Raji (cell line): ENCODE data around the gene SYT5.

Experiments
- POLR2A ChIP-seq: IDR thresholded peaks from 2 replicates; pipeline ENCODE4 v1.6.1; 2011; ENCODE audit warnings: low read depth, low read length, control low read depth; ENCODE audit not compliant: insufficient read depth

Gene SYT5

DNA sequence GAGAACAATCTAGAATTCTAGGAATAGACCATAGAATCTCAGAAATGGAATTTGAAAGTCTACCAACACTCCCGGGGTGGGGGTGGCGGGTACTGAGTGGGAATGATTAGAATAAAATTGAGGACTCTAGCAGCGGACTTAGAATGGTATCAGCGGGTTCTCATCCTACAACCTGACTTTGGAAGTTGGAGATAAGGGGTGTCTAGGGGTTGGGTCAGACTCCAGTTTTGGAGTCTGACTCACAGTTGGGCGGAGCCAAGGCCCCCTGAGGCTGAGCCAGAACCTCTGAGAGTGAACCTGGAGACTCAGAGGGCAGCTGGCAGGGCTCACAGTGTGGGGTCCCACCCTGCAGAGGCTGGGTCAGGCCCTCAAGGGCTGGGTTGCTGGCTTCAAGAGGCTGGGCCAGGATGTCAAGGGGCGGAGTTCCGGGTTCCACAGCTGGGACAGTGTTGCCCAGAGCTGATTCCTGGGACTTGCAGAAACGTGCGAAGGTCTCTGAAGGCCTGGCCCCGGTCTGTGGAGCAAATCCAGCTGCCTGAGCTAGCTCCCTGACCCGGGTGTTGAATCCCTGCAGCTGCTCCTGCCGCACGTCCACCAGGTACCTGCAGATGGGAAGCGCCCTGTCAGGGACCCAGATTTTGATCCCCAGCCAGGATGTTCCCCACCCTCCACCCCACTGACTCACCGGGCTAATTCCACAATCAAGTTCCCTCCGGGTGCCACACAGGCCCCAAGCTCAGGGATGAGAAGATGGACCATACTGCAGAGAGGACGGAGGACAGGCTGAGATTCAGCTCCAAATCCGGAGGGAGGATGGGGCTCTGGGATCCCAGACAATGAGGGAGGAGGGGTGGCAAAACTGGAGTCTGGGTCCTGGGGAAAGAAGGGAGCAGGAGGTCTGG, 21.0 kb downstream of the SYT5 start:
- no peak for TF ChIP-seq POLR2A

DNA sequence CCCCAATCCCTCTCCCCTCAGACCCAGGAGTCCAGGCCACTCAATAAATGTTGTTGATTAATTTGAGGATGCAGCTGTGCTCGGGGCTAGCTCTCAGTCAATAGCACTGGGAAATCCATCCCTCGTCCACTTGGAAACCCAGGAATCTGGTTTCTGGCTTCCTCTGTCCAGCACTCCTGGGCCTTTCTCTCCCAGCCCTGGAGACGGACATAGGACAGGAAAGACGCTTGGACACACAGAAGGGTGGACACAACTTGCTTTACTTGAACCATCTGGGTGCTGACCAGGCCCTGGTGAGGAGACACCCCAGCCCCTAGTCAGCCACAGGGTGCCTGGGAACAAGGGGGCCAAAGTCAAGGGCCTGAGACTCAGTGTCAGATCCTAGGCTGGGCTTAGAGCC, 21.7 kb downstream of the SYT5 start:
- no peak for TF ChIP-seq POLR2A

DNA sequence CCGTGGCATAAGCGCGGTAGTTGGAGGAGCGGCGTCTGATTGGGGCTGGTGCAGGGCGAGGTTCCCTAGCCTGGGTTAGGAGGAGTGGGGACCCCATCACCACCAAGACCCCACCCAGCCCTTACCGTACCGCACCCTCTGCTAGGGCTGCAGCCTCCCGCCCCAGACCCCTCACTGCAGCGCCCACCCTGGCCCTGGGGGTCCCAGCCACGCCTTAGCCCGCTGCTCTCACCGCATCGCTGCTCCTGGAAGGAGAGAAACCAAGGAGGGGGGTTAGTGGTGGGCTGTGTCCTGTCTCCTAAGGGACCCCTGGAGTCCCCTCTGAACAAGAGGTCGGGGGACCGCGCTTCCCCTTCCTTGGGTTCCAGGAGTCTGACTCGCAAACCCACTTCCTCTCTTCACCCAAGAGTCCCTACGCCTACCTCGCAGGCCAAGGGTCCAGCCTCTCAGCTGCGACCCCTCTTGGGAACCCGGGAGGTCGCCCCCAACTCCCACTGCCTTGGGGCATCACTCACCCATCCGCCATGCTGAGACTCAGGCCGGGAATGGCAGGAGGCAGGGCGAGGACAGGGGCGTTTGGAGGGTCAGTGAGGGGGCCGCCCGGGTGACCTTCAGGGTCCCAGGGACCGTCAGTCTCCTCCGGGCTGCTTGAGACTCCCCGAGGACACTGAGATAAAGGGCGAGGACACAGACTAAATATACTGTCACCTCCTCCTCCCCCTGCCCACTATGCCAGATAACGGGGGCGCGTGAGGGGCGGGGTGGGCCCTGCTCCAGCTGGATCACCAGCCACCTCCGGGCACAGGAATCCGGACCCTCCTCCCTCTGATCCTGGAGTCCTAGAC, 22.8 kb downstream of the SYT5 start, which contains the start of gene TNNI3:
TSS of gene TNNI3 (minus strand) at position 669 of the 845 bp plus-strand sequence. CDS start at position 526, 143 bp downstream.
- no peak for TF ChIP-seq POLR2A

DNA sequence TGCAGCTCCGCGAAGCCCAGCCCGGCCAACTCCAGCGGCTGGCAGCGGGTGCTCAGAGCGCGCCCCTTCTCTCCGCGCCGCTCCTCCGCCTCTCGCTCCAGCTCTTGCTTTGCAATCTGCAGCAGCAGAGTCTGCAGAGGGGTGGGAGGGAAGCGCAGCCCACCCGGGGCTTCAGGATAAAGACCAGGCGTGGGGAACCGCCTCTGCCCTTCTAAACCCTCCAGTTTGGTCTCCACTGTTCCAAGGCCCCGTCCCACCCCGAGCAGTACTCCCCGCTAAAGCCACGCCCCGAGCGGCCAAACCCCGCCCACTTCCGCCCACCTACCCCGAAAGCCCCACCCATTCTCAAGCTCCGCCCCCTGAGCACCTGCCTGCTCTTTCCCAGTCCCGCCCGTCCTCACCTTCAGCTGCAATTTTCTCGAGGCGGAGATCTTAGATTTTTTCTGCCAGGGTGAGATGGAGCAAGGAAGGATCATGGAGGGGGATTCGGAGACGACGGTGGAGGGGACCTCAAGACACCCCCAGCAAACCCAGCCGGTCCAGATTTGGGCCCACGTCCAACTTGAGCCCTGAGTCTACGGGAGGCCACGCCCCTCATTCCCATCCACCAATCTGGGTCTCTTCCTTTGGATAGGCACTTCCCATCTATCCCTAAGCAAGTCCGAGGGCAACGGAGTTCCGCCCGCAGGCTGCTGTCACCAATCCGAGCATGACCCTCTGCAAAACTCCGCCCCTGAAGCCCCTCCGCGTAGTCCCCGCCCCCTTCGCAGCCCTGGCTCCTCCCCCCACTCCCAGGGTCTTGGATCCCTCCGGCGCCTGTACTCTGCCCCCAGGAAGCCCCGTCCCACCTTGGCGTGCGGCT, 23.7 kb downstream of the SYT5 start:
- no peak for TF ChIP-seq POLR2A

DNA sequence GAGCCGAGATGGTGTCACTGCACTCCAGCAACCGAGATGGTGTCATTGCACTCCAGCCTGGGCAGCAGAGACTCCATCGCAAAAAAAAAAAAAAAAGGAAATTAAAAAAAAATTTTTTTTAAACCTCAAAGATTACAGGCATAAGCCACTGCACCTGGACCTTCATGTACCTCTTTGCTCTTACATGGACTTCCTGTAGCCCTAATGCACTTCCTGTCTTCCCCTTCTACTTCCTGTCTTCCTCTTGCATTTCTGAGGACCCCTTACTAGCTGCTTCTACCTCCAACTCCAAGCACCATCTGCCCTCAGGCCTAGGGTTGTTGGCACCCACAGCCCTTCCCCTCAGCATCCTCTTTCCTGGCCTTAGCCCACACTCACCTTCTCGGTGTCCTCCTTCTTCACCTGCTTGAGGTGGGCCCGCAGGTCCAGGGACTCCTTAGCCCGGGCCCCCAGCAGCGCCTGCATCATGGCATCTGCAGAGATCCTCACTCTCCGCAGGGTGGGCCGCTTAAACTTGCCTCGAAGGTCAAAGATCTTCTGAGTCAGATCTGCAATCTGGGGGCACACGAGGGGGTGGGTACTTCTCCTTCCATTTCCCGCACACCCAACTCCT, 26.3 kb downstream of the SYT5 start:
- no peak for TF ChIP-seq POLR2A

DNA sequence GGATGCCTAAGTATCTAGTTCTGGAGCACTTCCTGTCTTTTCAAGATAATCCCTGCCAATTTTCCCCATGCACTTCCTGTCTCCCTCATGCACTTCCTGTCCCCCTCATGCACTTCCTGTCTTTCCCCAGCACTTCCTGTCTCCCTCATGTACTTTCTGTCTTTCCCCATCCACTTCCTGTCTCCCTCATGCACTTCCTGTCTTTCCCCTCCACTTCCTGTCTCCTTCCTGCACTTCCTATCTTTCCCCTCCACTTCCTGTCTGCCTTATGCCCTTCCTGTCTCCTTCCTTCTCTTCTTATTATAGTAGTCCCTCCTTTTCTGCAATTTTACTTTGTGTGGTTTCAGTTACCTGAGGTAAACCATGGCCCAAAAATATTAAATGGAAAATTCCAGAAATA, 28.1 kb downstream of the SYT5 start:
- no peak for TF ChIP-seq POLR2A

DNA sequence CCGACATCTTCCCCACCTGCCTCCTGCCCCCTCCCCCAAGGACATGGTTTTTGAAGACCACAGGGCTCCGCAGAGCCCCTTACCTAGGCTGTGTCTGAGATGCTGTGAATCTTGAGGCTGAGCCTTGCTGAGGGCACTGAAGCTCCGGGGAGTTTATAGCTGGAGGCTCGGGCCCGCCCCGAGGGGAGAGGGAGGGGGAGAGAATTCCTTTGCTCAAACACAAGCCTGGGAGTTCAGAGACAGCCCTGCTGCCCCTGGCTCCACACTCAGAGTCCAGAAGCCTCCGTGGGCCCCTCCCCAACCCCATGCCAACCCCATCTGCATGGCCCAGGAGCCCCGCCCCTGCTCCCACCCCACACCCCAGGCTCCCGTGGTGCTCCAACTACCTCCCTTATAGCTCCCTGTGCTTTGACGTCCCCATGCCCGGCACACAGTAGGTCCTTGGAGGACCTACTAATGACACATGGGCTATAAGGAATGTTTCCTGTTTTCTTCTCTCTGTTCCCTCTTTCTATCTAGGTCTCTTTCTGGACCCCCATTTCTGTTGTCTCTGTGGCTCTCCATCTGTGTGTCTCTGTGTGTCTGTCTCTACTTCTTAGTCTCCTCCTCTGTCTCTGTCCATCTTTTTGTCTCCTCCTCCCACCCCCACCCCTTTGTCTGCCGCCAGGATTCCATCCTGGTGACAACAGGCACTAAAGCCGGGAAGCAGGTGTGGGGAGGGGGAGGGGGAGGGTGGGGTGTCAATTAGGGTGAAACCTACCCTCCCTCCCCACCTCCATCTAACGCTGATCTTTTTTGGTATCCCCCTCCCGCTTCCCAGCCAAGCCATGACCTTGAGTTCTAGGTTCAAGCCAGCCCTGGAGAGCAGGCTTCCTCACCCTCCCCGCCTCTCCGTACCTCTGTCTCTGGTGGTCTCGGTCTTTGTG, 30.7 kb downstream of the SYT5 start, which contains the start of gene TNNT1:
TSS of gene TNNT1 (minus strand) at position 129 of the 926 bp plus-strand sequence. CDS start 2,049 bp downstream, outside the sequence.
- no peak for TF ChIP-seq POLR2A

DNA sequence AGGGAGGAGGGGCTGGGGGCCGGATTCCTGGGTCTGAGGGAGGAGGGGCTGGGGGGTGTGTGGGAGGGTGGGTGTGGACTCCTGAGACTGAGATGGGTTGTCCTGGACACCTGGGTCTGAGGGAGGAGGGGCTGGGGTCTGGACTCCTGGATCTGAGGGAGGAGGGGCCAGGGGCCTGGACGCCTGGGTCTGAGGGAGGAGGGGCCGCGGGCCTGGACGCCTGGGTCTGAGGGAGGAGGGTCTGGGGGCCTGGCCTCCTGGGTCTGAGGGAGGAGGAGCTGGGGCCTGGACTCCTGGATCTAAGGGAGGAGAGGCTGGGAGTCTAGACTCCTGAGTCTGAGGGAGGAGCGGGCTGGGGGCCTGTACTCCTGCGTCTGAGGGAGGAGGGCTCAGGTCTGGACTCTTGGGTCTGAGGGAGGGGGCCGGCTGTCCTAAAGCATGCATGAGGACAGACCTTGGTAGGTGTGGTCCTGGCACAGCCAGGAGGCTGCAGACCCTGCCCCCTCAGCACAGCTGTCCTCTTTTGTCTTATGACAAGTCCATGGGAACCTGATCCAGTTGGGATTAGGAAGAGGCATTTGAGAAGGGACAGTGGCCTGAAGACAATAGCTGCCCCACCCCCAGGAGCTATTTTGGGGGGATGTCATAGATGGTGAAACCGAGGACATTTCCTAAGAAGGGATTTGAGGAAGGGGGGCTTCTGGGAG, 32.4 kb downstream of the SYT5 start:
- no peak for TF ChIP-seq POLR2A

DNA sequence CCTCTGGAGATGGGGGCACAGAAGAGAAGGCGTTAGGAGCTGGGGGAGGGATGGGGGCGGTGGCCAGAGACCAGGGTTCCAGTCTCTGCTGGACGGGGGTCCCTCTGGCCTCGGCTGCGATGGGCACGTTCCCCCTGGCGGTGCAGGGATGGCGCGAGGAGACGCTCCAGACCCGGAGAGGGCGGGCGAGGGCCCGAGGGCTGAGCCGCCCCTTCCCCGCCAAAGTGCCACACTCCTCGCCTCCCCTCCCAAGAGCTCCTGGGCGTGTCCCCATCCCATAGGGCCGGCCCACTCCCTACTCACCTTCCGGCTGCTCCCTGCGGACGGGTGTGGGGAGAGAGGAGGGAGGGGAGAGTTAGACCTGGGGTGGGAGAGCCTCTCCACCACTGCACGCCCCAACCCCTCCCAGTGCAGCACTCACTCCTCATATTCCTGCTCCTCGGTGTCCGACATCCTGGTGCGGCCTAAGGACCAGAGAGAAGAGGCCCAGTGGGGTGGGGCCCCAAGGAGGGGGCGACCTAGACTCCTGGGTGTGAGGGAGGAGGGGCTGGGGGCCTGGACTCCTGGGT, 33.3 kb downstream of the SYT5 start:
- TF ChIP-seq POLR2A: no peak

DNA sequence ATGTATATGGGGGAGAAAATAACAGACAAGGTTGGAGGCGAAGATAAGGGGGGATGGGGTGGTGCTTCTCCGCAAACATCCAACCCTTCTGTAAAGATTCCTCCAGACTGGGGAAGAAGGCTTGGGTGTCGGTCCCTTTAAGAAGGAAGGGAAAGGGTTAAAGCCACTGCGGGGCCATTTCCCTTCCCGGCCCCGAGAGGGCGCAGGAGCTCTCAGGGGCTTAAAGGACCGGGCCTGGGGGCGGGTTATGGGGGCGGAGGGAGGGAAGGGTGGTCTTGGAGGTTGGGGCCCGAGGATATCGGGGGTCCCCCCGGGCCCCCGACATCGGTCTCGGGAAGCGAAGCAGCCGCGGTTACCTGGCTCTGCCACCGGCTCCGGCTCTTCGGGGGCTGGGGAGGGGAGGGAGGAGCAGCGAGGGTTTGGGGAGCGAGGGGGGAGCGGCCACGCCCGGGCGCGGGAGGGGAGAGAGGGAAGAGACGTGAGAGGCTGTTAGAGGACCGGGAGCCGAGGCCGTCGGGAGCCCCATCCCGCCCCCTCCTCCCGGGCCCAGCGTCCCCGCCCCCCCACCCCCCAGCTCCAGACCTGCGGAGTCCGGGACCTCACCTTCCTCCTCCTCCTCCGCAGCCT, 33.9 kb downstream of the SYT5 start:
- TF ChIP-seq POLR2A: no peak

DNA sequence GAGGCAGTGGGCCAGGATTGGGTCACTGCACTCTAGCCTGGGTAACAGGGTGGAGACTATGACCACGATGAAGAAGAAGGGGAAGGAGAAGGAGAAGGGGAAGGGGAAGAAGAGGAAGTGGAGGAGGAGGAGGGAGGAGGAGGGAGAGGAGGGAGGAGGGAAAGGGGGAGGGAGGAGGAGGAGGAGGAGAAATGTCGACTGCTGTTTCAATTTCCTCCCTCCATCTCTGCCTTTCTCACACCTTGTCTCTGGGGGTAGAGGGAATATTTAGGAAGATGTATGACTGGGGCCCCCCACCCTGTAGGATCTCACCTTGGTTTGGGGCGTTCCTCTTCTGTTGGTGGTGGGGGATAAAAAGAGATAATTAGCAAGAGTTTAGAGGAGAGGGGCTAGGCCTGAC, 34.9 kb downstream of the SYT5 start:
- no peak for TF ChIP-seq POLR2A

DNA sequence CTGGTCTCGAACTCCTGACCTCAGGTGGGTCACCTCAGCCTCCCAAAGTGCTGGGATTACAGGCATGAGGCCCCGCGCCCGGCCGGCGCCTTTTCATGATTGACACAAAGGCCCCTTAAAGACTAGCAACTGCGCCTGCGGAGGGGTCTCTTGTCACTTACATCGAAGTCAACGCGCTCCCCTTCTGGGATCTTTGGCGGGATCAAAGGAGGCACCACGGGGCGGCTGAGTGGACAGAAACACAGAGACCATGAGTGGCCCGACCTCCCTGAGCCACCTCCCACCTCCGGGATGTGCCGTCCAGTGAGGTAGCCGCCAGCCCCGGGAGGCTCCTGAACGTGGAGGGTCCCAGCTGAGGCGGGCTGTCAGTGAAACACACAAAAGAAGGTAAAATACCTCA, 38.4 kb downstream of the SYT5 start:
- no peak for TF ChIP-seq POLR2A

DNA sequence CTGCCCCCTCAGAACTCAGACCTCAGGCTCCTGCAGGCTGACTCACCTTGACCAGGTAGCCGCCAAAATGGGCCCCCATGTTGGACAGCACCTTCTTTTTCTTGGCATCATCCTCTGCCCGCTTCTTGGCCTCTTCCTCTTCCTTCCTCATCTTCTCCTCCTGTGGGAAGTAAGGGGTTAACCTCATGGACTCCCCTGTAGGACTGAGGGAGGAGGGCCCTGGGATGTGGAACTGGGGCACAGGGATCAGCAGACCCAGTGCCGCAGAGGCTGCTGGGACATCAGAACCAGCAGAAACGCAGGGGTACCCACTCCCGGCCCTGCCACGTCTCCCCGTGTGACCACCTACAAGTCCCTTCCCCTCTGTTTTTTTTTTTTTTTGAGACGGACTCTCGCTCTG, 42.2 kb downstream of the SYT5 start:
- no peak for TF ChIP-seq POLR2A
